SW 1271 (cell line): ENCODE data around the gene EMD.
A peak's percentile ranks its signal among the peaks of the same experiment; 100 is the strongest.

Experiments used
- DNase-seq, 2 experiments: peaks; one replicate each; lab custom pipeline; 2025; lab: John Stamatoyannopoulos, UW

The EMD gene

GRCh38 chrX:154419189-154419588 is 40.1 kb downstream of the EMD start:
- no peak for DNase-seq

GRCh38 chrX:154419688-154420401 is 40.8 kb downstream of the EMD start:
- no peak for DNase-seq

DNA sequence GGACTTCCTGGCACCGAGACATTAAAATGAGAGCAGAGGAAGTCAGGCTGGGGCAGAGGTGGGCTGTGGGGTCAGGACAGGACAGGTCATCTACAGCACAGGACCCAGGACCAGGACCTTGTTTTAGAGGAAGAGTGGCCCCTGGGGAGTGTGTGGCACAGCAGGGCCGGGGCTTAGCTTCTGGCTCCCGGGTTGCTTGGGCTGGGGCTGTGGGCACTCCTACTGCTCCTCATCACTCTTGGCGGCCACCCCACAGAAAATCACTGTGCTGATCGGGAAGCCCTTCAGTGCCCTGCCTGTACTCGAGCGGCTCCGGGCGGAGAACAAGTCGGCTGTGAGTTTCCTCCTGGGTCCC is 41.3 kb downstream of the EMD start:
- DNase-seq = no peak

- DNase-seq = no peak
Measured at GRCh38 chrX:154426916-154427770, 48.0 kb downstream of the EMD start.

GRCh38 chrX:154428176-154429171 is 49.4 kb downstream of the EMD start, which contains the start of gene ATP6AP1:
TSS of gene ATP6AP1 (plus strand) at chrX:154428677. CDS start at chrX:154428693, 16 bp downstream.
- peak; percentile 68 to 90 for DNase-seq

DNA sequence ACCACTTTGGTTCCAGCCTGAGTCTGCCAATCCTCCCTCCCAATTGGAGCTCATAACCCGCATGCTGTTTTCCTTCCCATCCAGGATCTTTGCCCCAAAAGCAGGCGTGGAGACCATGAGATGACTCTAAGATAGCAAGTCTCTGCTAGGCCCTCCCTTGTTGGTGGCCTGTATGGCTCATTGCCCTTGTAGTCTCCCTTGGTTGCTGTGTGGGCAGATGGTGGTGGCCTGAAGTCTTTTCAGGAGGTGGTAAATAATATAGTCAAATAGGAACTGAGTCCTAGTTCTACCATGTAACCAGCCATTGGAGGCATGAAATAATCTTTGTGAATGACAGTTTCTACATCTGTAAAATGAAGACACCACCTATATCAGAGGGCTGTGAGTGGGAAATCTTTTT is 50.6 kb downstream of the EMD start:
- no peak for DNase-seq

DNA sequence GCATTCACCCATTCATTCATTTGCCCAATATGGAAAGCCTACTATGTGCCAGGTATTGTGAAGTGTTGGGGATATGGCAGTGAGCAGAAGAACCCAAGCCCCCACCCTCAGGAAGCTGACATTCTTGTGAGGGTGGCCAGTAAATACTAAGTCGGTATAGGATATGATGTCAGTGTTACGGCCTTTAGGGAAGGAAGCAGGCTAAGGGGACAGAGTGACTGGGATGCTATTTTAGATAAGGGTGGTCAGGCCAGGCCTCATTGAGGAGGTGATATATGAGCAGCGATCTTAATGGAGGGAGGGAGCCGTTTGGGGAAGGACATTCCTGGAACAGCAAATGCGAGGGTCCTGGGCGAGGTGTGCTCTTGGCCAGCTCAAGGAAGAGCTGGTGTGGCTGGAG is 51.4 kb downstream of the EMD start:
- DNase-seq = no peak

DNA sequence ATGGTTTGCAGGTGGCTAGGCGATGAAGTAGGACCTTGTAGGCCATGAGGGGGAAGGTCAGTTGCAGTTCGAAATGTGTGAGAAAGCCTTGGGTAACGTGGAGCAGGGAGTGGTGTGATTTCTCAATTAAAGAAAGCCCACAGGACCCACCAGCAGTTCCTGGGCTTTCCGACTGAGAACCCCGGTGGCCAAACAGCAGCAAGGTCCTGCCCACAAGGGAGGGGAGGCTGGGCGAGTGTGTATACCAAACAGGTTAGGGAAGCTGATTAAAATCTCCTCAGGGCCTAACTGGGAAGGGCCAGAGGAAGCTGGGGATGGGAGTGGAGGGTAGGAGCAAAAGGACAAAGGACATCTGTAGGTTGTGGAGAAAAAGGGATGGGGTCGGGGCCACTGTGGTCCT is 51.8 kb downstream of the EMD start:
- DNase-seq = no peak
